Astrocyte (in vitro differentiated cells and primary cell): ENCODE data around the gene SUPT3H. TPM values are rescaled to one million over a fixed set of nuclear protein-coding genes. Genes with fewer than 3 reads are reported as not detected.

Experiments used
- DNase-seq: peaks from one replicate; pipeline ENCODE4 v3.0.0-alpha.2; 2010; ENCODE audit warnings: low read depth
- FAIRE-seq: peaks from 2 replicates; lab custom pipeline; 2011; peaks lifted over from hg19 to GRCh38; lab: Jason Lieb, UNC
- H2AFZ ChIP-seq: 2 replicates; pipeline ENCODE4 v1.6.0; 2012; ENCODE audit warnings: low read depth, low read length, inconsistent platforms
- H3K27ac ChIP-seq: 2 replicates; pipeline ENCODE4 v1.5.1; 2011; ENCODE audit warnings: low read depth, low read length, inconsistent platforms
- H3K27me3 ChIP-seq: 2 replicates; pipeline ENCODE4 v1.6.0; 2011; ENCODE audit warnings: low read length, inconsistent platforms; ENCODE audit not compliant: insufficient read depth
- H3K36me3 ChIP-seq: 2 replicates; pipeline ENCODE4 v1.5.1; 2011; ENCODE audit warnings: low read length, inconsistent platforms; ENCODE audit not compliant: insufficient read depth
- H3K4me1 ChIP-seq: 2 replicates; pipeline ENCODE4 v1.5.1; 2011; ENCODE audit warnings: low read length, inconsistent platforms; ENCODE audit not compliant: insufficient read depth
- H3K4me2 ChIP-seq: 2 replicates; pipeline ENCODE4 v1.6.0; 2012; ENCODE audit warnings: low read length, inconsistent platforms
- H3K4me3 ChIP-seq: 2 replicates; pipeline ENCODE4 v1.5.1; 2011; ENCODE audit warnings: low read depth, mild to moderate bottlenecking, low read length, inconsistent platforms; ENCODE audit not compliant: insufficient read depth
- H3K79me2 ChIP-seq: 2 replicates; pipeline ENCODE4 v1.6.0; 2012; ENCODE audit warnings: mild to moderate bottlenecking, low read length, inconsistent platforms; ENCODE audit not compliant: insufficient read depth
- H3K9ac ChIP-seq: 2 replicates; pipeline ENCODE4 v1.6.0; 2012; ENCODE audit warnings: mild to moderate bottlenecking, low read length, inconsistent platforms
- H3K9me3 ChIP-seq: 2 replicates; pipeline ENCODE4 v1.5.1; 2012; ENCODE audit warnings: low read depth, mild to moderate bottlenecking, low read length, inconsistent platforms; ENCODE audit not compliant: insufficient read depth
- H4K20me1 ChIP-seq: 2 replicates; pipeline ENCODE4 v1.6.0; 2012; ENCODE audit warnings: low read length, inconsistent platforms; ENCODE audit not compliant: insufficient read depth
- H3K27ac Mint-ChIP-seq: one replicate; pipeline ENCODE4 v1.8.0; 2021; ENCODE audit warnings: mild to moderate bottlenecking, mixed read lengths; ENCODE audit not compliant: unreplicated experiment
- H3K27me3 Mint-ChIP-seq: one replicate; pipeline ENCODE4 v1.8.0; 2021; ENCODE audit warnings: low read depth, mixed read lengths; ENCODE audit not compliant: unreplicated experiment
- H3K36me3 Mint-ChIP-seq: one replicate; pipeline ENCODE4 v1.8.0; 2021; ENCODE audit warnings: low read depth, mixed read lengths; ENCODE audit not compliant: unreplicated experiment
- H3K4me1 Mint-ChIP-seq: one replicate; pipeline ENCODE4 v1.8.0; 2021; ENCODE audit warnings: low read depth, mixed read lengths; ENCODE audit not compliant: unreplicated experiment
- H3K4me3 Mint-ChIP-seq: one replicate; pipeline ENCODE4 v1.8.0; 2021; ENCODE audit warnings: mild to moderate bottlenecking, moderate library complexity, mixed read lengths; ENCODE audit not compliant: unreplicated experiment
- H3K9me3 Mint-ChIP-seq: one replicate; pipeline ENCODE4 v1.8.0; 2021; ENCODE audit warnings: mild to moderate bottlenecking, mixed read lengths; ENCODE audit not compliant: unreplicated experiment
- CTCF ChIP-seq: IDR thresholded peaks from 2 replicates; pipeline ENCODE4 v1.5.1; 2011; ENCODE audit warnings: low read depth, mild to moderate bottlenecking, inconsistent platforms, low read length, moderate library complexity; ENCODE audit not compliant: insufficient read depth
- EZH2 ChIP-seq: IDR thresholded peaks from 2 replicates; pipeline ENCODE4 v1.6.1; 2012; ENCODE audit warnings: mild to moderate bottlenecking, low read length, inconsistent platforms; ENCODE audit not compliant: insufficient read depth
- total RNA-seq: library from RNA; stranded (reverse); gene quantifications from 2 replicates; pipeline ENCODE4 v1.2.1, GENCODE V29; 2021

SUPT3H gene
- total RNA-seq, 1 donor from 2014 or later: 12.4 TPM

GRCh38 chr6:45199554-45199953, 178.2 kb downstream of the SUPT3H start:
- Mint-ChIP-seq H3K4me3 (no peak overlapping the region), H3K36me3 (no peaks in the 10 kb centered on the region), H3K4me1 (peaks cover 2% of the 10 kb centered on the region), H3K27me3 (no peaks in the 10 kb centered on the region), H3K27ac (no peak overlapping the region), H3K9me3 (no peaks in the 10 kb centered on the region)
- H3K4me2 ChIP-seq: no peak overlapping the region
- no peak overlapping the region for H3K9ac ChIP-seq
- no peak overlapping the region for H3K27ac ChIP-seq
- FAIRE-seq (no peak), DNase-seq (no peak)
- TF ChIP-seq CTCF: no peak
- no peak for TF ChIP-seq EZH2
- H3K9me3 ChIP-seq: no peaks in the 10 kb centered on the region
- no peaks in the 10 kb centered on the region for H3K27me3 ChIP-seq
- no peaks in the 10 kb centered on the region for H4K20me1 ChIP-seq
- H3K79me2 ChIP-seq: no peaks in the 10 kb centered on the region
- no peak overlapping the region for H3K4me3 ChIP-seq
- H2AFZ ChIP-seq: no peak overlapping the region
- no peaks in the 10 kb centered on the region for H3K4me1 ChIP-seq
- no peaks in the 10 kb centered on the region for H3K36me3 ChIP-seq

GRCh38 chr6:45196121-45196520, 181.6 kb downstream of the SUPT3H start:
- FAIRE-seq: no peak
- Histone ChIP-seq H3K36me3 (no peaks in the 10 kb centered on the region), H3K9ac (no peak overlapping the region), H3K27ac (no peak overlapping the region), H3K9me3 (no peaks in the 10 kb centered on the region), H3K27me3 (no peaks in the 10 kb centered on the region), H3K4me2 (no peak overlapping the region), H3K4me3 (no peak overlapping the region), H3K79me2 (no peaks in the 10 kb centered on the region), H3K4me1 (no peaks in the 10 kb centered on the region), H4K20me1 (no peaks in the 10 kb centered on the region), H2AFZ (no peak overlapping the region)
- H3K36me3 Mint-ChIP-seq: no peaks in the 10 kb centered on the region
- DNase-seq: no peak
- no peaks in the 10 kb centered on the region for H3K27me3 Mint-ChIP-seq
- no peaks in the 10 kb centered on the region for H3K9me3 Mint-ChIP-seq
- TF ChIP-seq EZH2: no peak
- TF ChIP-seq CTCF: no peak
- H3K4me3 Mint-ChIP-seq: no peak overlapping the region
- no peak overlapping the region for H3K27ac Mint-ChIP-seq
- H3K4me1 Mint-ChIP-seq: peaks cover 7% of the 10 kb centered on the region

GRCh38 chr6:45195137-45195536, 182.6 kb downstream of the SUPT3H start:
- H3K4me1 ChIP-seq: no peaks in the 10 kb centered on the region
- no peak overlapping the region for H3K4me3 ChIP-seq
- H3K9me3 ChIP-seq: no peaks in the 10 kb centered on the region
- no peak overlapping the region for H2AFZ ChIP-seq
- no peaks in the 10 kb centered on the region for H3K27me3 ChIP-seq
- H3K27ac ChIP-seq: no peak overlapping the region
- no peak for TF ChIP-seq EZH2
- no peak for TF ChIP-seq CTCF
- H3K27me3 Mint-ChIP-seq: no peaks in the 10 kb centered on the region
- H3K79me2 ChIP-seq: no peaks in the 10 kb centered on the region
- peaks cover 7% of the 10 kb centered on the region for H3K4me1 Mint-ChIP-seq
- H4K20me1 ChIP-seq: no peaks in the 10 kb centered on the region
- H3K36me3 ChIP-seq: no peaks in the 10 kb centered on the region
- FAIRE-seq (no peak), DNase-seq (no peak)
- H3K9me3 Mint-ChIP-seq: no peaks in the 10 kb centered on the region
- H3K9ac ChIP-seq: no peak overlapping the region
- no peaks in the 10 kb centered on the region for H3K36me3 Mint-ChIP-seq
- no peak overlapping the region for H3K4me3 Mint-ChIP-seq
- H3K27ac Mint-ChIP-seq: no peak overlapping the region
- H3K4me2 ChIP-seq: no peak overlapping the region
